Fibroblast of gingiva (primary cell): ENCODE results near the gene KCTD7.
"Not testable (repeated sequence)": the region's sequence is repeated elsewhere in the genome, so short reads cannot be mapped to it uniquely, and the experiment has no call there.

Source experiments
- DNase-seq: peaks from one replicate; pipeline ENCODE4 v3.0.0-alpha.2; 2011; ENCODE audit warnings: low read depth

KCTD7 gene

GRCh38 chr7:66628361-66629221, at the start of gene KCTD7:
Gene KCTD7, plus strand, starts transcription at chr7:66628881. Its CDS starts 184 bp downstream, at chr7:66629065.
- peak; percentile 99 for DNase-seq

- DNase-seq: not testable (repeated sequence)
Measured at GRCh38 chr7:66580380-66580779, 48.3 kb upstream of the KCTD7 start.

- not testable (repeated sequence) for DNase-seq
Measured at GRCh38 chr7:66582816-66583489, 45.7 kb upstream of the KCTD7 start.

- DNase-seq: no peak
Measured at GRCh38 chr7:66583490-66584110, 45.1 kb upstream of the KCTD7 start.

GRCh38 chr7:66586181-66586580, 42.5 kb upstream of the KCTD7 start:
- DNase-seq: no peak

GRCh38 chr7:66588226-66588625, 40.5 kb upstream of the KCTD7 start:
- DNase-seq: peak; percentile 17

- not testable (repeated sequence) for DNase-seq
Measured at GRCh38 chr7:66588856-66589570, 39.7 kb upstream of the KCTD7 start.

- peak; percentile 13 for DNase-seq
Measured at GRCh38 chr7:66590302-66591057, 38.2 kb upstream of the KCTD7 start.

GRCh38 chr7:66591058-66591798, 37.5 kb upstream of the KCTD7 start:
- DNase-seq: peak; percentile 6

GRCh38 chr7:66591799-66592596, 36.7 kb upstream of the KCTD7 start:
- DNase-seq: peak; percentile 84

GRCh38 chr7:66592597-66593146, 36.0 kb upstream of the KCTD7 start:
- not testable (repeated sequence) for DNase-seq

GRCh38 chr7:66594082-66594481, 34.6 kb upstream of the KCTD7 start:
- not testable (repeated sequence) for DNase-seq

- no peak for DNase-seq
Measured at GRCh38 chr7:66597461-66597860, 31.2 kb upstream of the KCTD7 start.

GRCh38 chr7:66602159-66602558, 26.5 kb upstream of the KCTD7 start:
- DNase-seq: no peak

- DNase-seq: no peak
Measured at GRCh38 chr7:66604198-66604597, 24.5 kb upstream of the KCTD7 start.

GRCh38 chr7:66606540-66607291, 22.0 kb upstream of the KCTD7 start:
- DNase-seq: not testable (repeated sequence)

GRCh38 chr7:66609176-66609575, 19.5 kb upstream of the KCTD7 start:
- no peak for DNase-seq

- not testable (repeated sequence) for DNase-seq
Measured at GRCh38 chr7:66614596-66614995, 14.1 kb upstream of the KCTD7 start.

GRCh38 chr7:66615699-66616098, 13.0 kb upstream of the KCTD7 start:
- no peak for DNase-seq
